HCT116 (cell line): Measurements from ENCODE around the gene ALX4. TPM values are rescaled to one million over a fixed set of nuclear protein-coding genes. Genes with fewer than 3 reads are reported as not detected.

ENCODE experiments used
- ATAC-seq: fragments of 200-7000 bp; cut with Tn5 transposase; 2 replicates; pipeline ENCODE4 v1.9.1; 2020; ENCODE audit warnings: mild to moderate bottlenecking, moderate library complexity
- BruUV-seq: library from RNA; stranded (reverse); fragments of 400-500 nt; replicated peaks from 2 replicates; lab custom pipeline; 2021; lab: Mats Ljungman, UMichigan
- CTCF ChIA-PET: fragments of 300-600 bp; sonication (Branson Sonifier 250); formaldehyde crosslinking; loops from one replicate; lab custom pipeline; 2021; ENCODE audit warnings: antibody characterized with exemption; lab: Charles Lee
- POLR2A ChIA-PET: fragments of 300-600, 350-600 bp; sonication (Branson Sonifier 250); formaldehyde crosslinking; loops from one replicate; lab custom pipeline; 2021; ENCODE audit warnings: antibody characterized with exemption; lab: Charles Lee
- RAD21 ChIA-PET, 2 experiments: fragments of 300-600 bp; sonication (Branson Sonifier 250); formaldehyde crosslinking; loops; one replicate each; lab custom pipeline; 2023; ENCODE audit warnings: low total read pairs in 2 of 2; ENCODE audit not compliant: uncharacterized antibody in 2 of 2, unreplicated experiment in 2 of 2, low non-redundant PET in 1 of 2; lab: Charles Lee
- DNase-seq: peaks from one replicate; pipeline ENCODE4 v3.0.0-alpha.2; 2010; ENCODE audit warnings: low read depth, low spot score
- H2AFZ ChIP-seq: fragments of 200-600 bp; shearing (Covaris generic), sonication (generic); 2 replicates; pipeline ENCODE4 v1.6.1; 2017; ENCODE audit warnings: low read depth, mixed run types, mixed read lengths, antibody characterized with exemption, low read length; ENCODE audit not compliant: poor library complexity, severe bottlenecking
- H3K27ac ChIP-seq: 2 replicates; pipeline ENCODE4 v1.5.1; 2012; ENCODE audit warnings: low read depth, low read length
- H3K27me3 ChIP-seq: fragments of 200-600 bp; sonication (generic); 2 replicates; pipeline ENCODE4 v1.6.1; 2016; ENCODE audit warnings: mixed run types, low read length, mixed read lengths; ENCODE audit not compliant: insufficient read depth
- H3K36me3 ChIP-seq, 2 experiments: fragments of 200-500 bp in 1 of 2; fragments of 200-600 bp in 1 of 2; sonication (Bioruptor generic) in 1 of 2; sonication (generic) in 1 of 2; 2 replicates each; pipeline versions ENCODE4 v1.5.1 to v1.6.1; 2014 to 2016; ENCODE audit warnings: low read length in 2 of 2, inconsistent platforms in 1 of 2, mixed read lengths in 1 of 2, mixed run types in 1 of 2; ENCODE audit not compliant: insufficient read depth in 2 of 2, control insufficient read depth in 1 of 2
- H3K4me1 ChIP-seq, 2 experiments: fragments of 200-600 bp in 1 of 2; sonication (generic) in 1 of 2; 2 replicates each; pipeline versions ENCODE4 v1.5.1 to v1.6.1; 2012 to 2017; ENCODE audit warnings: low read length in 2 of 2, inconsistent platforms in 1 of 2, mild to moderate bottlenecking in 1 of 2, mixed read lengths in 1 of 2, mixed run types in 1 of 2, moderate library complexity in 1 of 2; ENCODE audit not compliant: insufficient read depth in 2 of 2, control insufficient read depth in 1 of 2
- H3K4me2 ChIP-seq: fragments of 200-600 bp; sonication (generic); 2 replicates; pipeline ENCODE4 v1.6.1; 2017; ENCODE audit warnings: mixed run types, low read length, mixed read lengths
- H3K4me3 ChIP-seq, 2 experiments: fragments of 200-600 bp in 1 of 2; sonication (generic) in 1 of 2; replicated peaks in 1 of 2; 2 replicates each; pipeline ENCODE4 v1.5.1; 2011 to 2016; ENCODE audit warnings: low read length in 2 of 2, control low read depth in 1 of 2, low read depth in 1 of 2, mild to moderate bottlenecking in 1 of 2, mixed read lengths in 1 of 2, mixed run types in 1 of 2
- H3K79me2 ChIP-seq: fragments of 200-600 bp; sonication (generic); 2 replicates; pipeline ENCODE4 v1.6.1; 2017; ENCODE audit warnings: mild to moderate bottlenecking, mixed run types, low read length, moderate library complexity, mixed read lengths; ENCODE audit not compliant: insufficient read depth
- H3K9ac ChIP-seq: fragments of 200-600 bp; sonication (generic); 2 replicates; pipeline ENCODE4 v1.6.1; 2016; ENCODE audit warnings: low read length, mixed read lengths
- H3K9me2 ChIP-seq: fragments of 200-600 bp; sonication (generic), shearing (Covaris generic); 2 replicates; pipeline ENCODE4 v1.6.1; 2017; ENCODE audit warnings: mixed run types, mild to moderate bottlenecking, moderate library complexity; ENCODE audit not compliant: insufficient read depth
- H3K9me3 ChIP-seq, 2 experiments: fragments of 200-500 bp in 1 of 2; fragments of 200-600 bp in 1 of 2; sonication (Bioruptor generic) in 1 of 2; sonication (generic) in 1 of 2; 2 replicates each; pipeline ENCODE4 v1.6.1; 2014 to 2017; ENCODE audit warnings: low read length in 2 of 2, mixed read lengths in 2 of 2, inconsistent platforms in 1 of 2, low read depth in 1 of 2, mild to moderate bottlenecking in 1 of 2, mixed run types in 1 of 2, moderate library complexity in 1 of 2; ENCODE audit not compliant: control insufficient read depth in 1 of 2, insufficient read depth in 1 of 2
- H4K20me1 ChIP-seq: fragments of 200-600 bp; sonication (generic), shearing (Covaris generic); 2 replicates; pipeline ENCODE4 v1.6.1; 2017; ENCODE audit warnings: mixed run types, mild to moderate bottlenecking, moderate library complexity; ENCODE audit not compliant: insufficient read depth
- EGR1 ChIP-seq: IDR thresholded peaks from 2 replicates; pipeline ENCODE4 v1.6.1; 2012; ENCODE audit warnings: low read depth
- ELF1 ChIP-seq: IDR thresholded peaks from 2 replicates; pipeline ENCODE4 v1.6.1; 2012; ENCODE audit warnings: low read depth, borderline replicate concordance
- EZH2 ChIP-seq: fragments of 200-600 bp; sonication (generic); IDR thresholded peaks from 2 replicates; pipeline ENCODE4 v1.6.1; 2017; ENCODE audit warnings: antibody characterized with exemption, mixed run types
- EZH2phosphoT487 ChIP-seq: fragments of 200-600 bp; IDR thresholded peaks from 2 replicates; pipeline ENCODE4 v1.6.1; 2018; ENCODE audit warnings: antibody characterized with exemption, borderline replicate concordance
- MAX ChIP-seq: IDR thresholded peaks from 2 replicates; pipeline ENCODE4 v1.6.1; 2012
- POLR2A ChIP-seq: IDR thresholded peaks from 2 replicates; pipeline ENCODE4 v1.7.0; 2011; ENCODE audit warnings: borderline replicate concordance; ENCODE audit not compliant: insufficient read depth, insufficient read length; ENCODE audit errors: extremely low read depth
- REST ChIP-seq: IDR thresholded peaks from 2 replicates; pipeline ENCODE4 v1.6.1; 2012; ENCODE audit warnings: low read depth
- SIN3A ChIP-seq: IDR thresholded peaks from 2 replicates; pipeline ENCODE4 v1.6.1; 2012; ENCODE audit warnings: low read depth
- SP1 ChIP-seq: IDR thresholded peaks from 2 replicates; pipeline ENCODE4 v1.6.1; 2012; ENCODE audit warnings: low read depth
- SRF ChIP-seq: IDR thresholded peaks from 2 replicates; pipeline ENCODE4 v1.6.1; 2012; ENCODE audit warnings: low read depth
- YY1 ChIP-seq: IDR thresholded peaks from 2 replicates; pipeline ENCODE4 v1.6.1; 2011; ENCODE audit warnings: low read length, low read depth, moderate library complexity, mild to moderate bottlenecking; ENCODE audit not compliant: insufficient replicate concordance; ENCODE audit errors: extremely low read depth
- ZFX ChIP-seq: fragments of 450-650 bp; IDR thresholded peaks from 2 replicates; pipeline ENCODE4 v1.6.1; 2017
- intact Hi-C: fragments of 100-400 bp; cut with micrococcal nuclease; formaldehyde crosslinking; loops from 2 replicates; pipeline ENCODE4 v1.10.0; 2022
- total RNA-seq: library from RNA; stranded (reverse); gene quantifications from one replicate; pipeline ENCODE4 v1.2.1, GENCODE V29; 2021; ENCODE audit not compliant: unreplicated experiment

Gene ALX4
- total RNA-seq, 1 experiment from 2014 or later, result not detected

GRCh38 chr11:44351006-44351660 lies 41.2 kb upstream of the ALX4 start:
- H4K20me1 ChIP-seq, result no peaks in the 10 kb centered on the region
- RAD21 ChIA-PET, result no interaction called here
- H3K4me3 ChIP-seq, result no peak overlapping the region
- no peak overlapping the region for H2AFZ ChIP-seq
- ATAC-seq (no peak), DNase-seq (no peak)
- no peaks in the 10 kb centered on the region for H3K9me3 ChIP-seq
- no peaks in the 10 kb centered on the region for H3K9me2 ChIP-seq
- H3K27me3 ChIP-seq, result no peaks in the 10 kb centered on the region
- intact Hi-C loops, result no loop called here
- no peaks in the 10 kb centered on the region for H3K79me2 ChIP-seq
- H3K27ac ChIP-seq, result no peak overlapping the region
- TF ChIP-seq SP1, result no peak
- no peak for TF ChIP-seq MAX
- no peak for TF ChIP-seq YY1
- TF ChIP-seq SIN3A, result no peak
- TF ChIP-seq EGR1, result no peak
- TF ChIP-seq EZH2, result no peak
- TF ChIP-seq EZH2phosphoT487, result no peak
- no peak for TF ChIP-seq SRF
- no peak for TF ChIP-seq ZFX
- TF ChIP-seq POLR2A, result no peak
- TF ChIP-seq REST, result no peak
- TF ChIP-seq ELF1, result no peak
- peaks cover 0 to 4% of the 10 kb centered on the region in 2 experiments; a peak in 1 of 4 replicates for H3K4me1 ChIP-seq
- no peaks in the 10 kb centered on the region for H3K36me3 ChIP-seq
- no peak overlapping the region for H3K4me2 ChIP-seq
- CTCF ChIA-PET, result no interaction called here
- no peak overlapping the region for H3K9ac ChIP-seq
- no TSS peak for BruUV-seq
- POLR2A ChIA-PET, result no interaction called here
